Gastroesophageal sphincter (tissue), 3 donors: ENCODE data around the gene C14orf39.

Experiments used
- CTCF ChIP-seq, 4 experiments: fragments of 200-600 bp in 2 of 4; fragments of 450-650 bp in 2 of 4; sonication (generic) in 1 of 4; IDR thresholded peaks; one replicate each; pipeline ENCODE4 v1.5.1; 2017 to 2019; ENCODE audit warnings: antibody characterized with exemption in 4 of 4, mild to moderate bottlenecking in 2 of 4, moderate library complexity in 2 of 4
- EP300 ChIP-seq: sonication (generic); formaldehyde crosslinking; IDR thresholded peaks from one replicate; pipeline ENCODE4 v1.6.1; 2017; ENCODE audit warnings: antibody characterized with exemption, mild to moderate bottlenecking
- POLR2A ChIP-seq, 2 donors: fragments of 450-650 bp; IDR thresholded peaks; one replicate each; pipeline ENCODE4 v1.6.1; 2017; ENCODE audit warnings: antibody characterized with exemption in 2 of 2, mild to moderate bottlenecking in 2 of 2, moderate library complexity in 1 of 2
- POLR2AphosphoS5 ChIP-seq: sonication (generic); formaldehyde crosslinking; IDR thresholded peaks from one replicate; pipeline ENCODE4 v1.6.1; 2017; ENCODE audit warnings: antibody characterized with exemption

GRCh38 chr14:60510254-60510950, 24.5 kb upstream of the C14orf39 start:
- TF ChIP-seq CTCF (IDR thresholded peaks at IDR 0.05): no peak
- TF ChIP-seq POLR2A (IDR thresholded peaks at IDR 0.05): no peak
- TF ChIP-seq EP300: no peak
- TF ChIP-seq POLR2AphosphoS5: no peak
